ENCODE data around the gene DELE1.
"Not testable (repeated sequence)": the region's sequence is repeated elsewhere in the genome, so short reads cannot be mapped to it uniquely, and the experiment has no call there.

Gene DELE1

DNA sequence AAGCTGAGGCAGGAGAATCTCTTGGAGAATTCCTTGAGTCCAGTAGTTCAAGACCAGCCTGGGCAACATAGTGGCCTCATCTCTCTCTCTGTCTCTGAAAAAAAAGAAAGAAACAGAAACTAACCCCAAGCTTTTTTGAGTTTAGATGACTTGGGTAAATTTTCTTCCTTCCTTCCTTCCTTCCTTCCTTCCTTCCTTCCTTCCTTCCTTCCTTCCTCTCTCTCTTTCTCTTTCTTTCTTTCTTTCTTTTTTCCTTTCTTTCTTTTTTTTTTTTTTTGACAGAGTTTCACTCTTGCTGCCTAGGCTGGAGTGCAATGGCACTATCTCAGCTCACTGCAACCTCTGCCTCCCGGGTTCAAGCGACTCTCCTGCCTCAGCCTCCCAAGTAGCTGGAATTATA is 33.2 kb upstream of the DELE1 start:
- DNase-seq: not testable (repeated sequence)

DNA sequence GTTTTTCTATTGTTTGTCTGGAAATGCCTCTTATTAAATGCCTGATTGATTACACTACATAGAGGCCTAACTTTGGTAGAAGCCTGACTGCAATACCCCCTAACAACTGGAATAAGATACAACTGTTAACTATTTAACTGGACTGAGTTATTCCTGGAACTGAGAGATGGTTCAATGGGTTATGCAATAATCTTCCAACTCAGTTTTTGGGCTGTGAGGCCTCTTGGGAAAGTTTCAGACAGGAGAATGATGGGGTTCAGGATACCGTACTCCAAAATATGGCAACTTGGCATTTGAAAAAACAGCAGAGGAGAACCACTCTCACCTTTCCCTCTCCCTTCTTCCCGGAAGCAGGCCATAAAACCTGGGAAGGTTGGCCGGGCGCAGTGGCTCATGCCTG is 26.2 kb upstream of the DELE1 start:
- no peak for DNase-seq

DNA sequence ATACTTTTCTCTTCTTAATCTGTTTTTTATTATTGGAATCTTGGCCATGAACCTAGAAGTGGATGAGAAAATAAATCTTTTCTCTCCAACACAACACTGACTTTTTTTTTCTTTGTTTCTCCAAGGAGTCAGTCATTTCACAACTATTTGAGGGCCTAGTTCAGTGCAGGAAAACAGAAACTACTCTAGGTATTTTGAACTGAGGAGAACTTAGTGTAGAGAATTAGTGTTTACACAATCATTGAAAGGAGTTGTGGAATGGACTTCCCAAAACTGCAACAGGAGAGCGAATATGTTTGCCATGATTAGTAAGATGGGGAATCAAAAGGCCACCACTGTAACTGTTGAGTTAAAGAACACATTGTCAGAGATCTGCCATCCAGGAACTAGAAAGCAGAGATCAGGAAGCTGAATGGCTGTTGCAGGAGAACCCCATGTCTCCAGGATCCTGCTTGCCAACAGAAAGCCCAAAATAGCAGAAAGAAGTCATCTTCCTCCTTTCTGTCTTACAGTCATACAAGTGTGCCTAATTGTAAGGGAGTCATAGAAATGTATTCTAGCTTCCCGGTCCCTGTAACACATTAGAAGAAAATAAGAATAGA is 25.1 kb upstream of the DELE1 start:
- no peak for DNase-seq

DNA sequence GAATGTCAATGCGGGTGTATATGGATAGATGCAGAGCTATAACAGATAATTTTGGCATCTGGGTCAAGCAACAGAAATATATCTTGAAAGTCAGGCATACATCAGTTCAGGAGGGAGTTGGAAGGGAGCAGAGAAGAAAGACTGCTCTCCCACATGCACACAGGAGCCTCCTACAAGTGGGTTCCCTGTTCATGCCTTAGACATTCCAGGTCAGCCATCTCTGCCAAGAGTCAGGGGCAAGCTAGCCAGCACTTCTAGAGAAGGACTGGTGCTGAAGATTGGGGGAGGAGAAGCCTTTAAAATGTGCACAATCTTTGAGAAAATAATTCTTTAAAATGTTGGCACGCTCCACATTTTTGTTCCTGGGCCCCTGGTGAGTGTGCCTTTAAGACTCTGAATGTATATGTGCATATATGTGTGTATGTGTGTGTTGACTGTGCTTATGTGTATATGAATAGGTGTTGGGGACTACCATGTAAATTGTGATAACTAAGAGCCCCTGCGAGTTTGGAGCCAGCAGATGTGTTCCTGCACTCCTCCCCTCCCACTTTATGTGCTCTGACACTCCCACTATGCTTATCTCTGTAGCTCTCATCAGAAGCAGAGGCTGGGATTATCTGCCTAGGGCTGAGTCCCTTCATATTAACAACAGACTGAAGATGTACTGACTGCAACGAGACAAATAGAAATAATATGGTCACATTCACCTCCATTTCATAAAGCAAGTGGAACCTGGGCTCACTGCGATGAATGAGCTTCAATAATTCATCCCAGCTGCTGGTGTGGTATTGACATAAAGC is 21.5 kb upstream of the DELE1 start:
- DNase-seq: no peak

DNA sequence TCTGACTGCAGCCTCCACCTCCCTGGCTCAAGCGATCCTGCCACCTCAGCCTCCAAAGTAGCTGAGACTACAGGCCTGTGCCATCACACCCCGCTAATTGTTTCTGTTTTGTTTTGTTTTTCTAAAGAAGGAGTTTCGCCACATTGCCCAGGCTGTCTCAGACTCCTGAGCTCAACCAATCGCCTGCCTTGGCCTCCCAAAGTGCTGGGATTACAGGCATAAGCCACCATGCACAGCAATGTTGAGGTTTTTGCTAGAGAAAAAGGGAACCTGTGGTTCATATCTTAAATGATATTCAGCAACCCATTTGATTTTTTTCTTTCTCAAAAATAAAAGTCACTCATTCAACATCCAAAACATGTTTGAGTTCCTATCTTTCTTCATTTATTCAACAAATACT is 20.4 kb upstream of the DELE1 start:
- no peak for DNase-seq

DNA sequence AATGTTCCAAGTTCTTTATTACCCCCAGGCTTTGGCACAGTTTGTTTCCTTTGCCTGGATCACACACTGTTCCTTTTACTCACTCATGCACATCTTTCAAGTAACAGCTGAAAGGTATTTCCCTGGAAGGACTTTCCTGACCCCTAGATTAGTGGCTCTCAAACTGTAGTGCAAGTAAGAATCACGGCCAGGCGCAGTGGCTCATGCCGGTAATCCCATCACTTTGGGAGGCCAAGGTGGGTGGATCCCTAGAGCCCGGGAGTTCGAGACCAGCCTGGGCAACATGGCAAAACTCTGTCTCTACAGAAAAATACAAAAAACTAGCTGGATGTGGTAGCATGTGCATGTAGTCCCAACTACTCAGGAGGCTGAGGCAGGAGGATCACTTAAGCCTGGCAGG is 19.1 kb upstream of the DELE1 start:
- no peak for DNase-seq

DNA sequence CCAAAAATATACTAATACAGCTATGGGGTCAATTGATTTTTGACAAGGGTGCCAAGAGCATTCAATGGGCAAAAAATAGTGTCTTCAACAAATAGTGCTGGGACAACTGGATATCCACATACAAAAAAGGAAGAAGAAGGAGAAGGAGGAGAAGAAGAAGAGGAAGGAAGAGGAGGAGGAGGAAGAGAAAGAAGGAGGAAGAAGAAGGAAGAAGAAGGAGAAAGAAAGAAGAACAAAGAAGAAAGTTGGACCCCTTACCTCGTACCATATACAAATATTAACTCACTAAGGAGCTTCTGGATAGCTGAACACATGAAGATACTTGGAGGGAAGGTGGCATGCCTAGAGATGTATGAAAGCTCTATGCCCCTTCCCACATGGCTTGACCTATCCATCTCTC is 17.2 kb upstream of the DELE1 start:
- DNase-seq: no peak

DNA sequence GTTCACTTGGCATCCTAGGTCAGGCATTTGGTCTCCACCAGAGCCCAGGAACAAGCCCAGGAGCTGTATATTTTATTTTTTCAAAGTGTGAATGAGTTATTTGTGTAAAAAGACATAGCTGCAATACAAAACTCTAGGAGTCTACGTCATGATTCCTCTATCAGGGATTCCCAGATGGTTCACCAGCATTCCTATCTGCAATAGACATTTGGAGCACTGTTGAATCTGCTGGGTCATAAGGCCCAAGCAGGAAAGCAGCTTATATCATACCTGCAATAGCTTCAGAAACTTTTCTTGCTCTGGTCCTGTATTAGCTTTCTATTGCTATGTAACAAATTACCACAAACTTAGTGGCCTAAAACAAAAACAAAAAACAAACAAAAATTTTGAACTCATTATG is 16.7 kb upstream of the DELE1 start:
- no peak for DNase-seq

DNA sequence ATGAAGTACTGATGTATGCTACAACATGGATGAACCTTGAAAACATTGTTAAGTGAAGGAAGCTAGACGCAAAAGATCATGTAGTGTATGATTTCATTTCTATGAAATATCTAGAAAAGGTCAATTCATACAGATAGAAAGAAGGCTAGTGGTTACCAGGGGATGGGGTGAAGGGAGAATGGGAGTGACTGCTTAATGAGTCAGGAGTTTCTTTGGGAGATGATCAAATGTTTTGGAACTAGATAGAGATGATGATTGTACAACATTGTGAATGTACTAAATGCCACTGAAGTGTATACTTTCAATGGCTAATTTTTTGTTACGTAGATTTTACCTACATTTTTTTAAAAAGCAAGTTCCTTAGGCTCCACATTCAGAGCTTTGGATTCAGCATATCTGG is 14.9 kb upstream of the DELE1 start:
- no peak for DNase-seq

DNA sequence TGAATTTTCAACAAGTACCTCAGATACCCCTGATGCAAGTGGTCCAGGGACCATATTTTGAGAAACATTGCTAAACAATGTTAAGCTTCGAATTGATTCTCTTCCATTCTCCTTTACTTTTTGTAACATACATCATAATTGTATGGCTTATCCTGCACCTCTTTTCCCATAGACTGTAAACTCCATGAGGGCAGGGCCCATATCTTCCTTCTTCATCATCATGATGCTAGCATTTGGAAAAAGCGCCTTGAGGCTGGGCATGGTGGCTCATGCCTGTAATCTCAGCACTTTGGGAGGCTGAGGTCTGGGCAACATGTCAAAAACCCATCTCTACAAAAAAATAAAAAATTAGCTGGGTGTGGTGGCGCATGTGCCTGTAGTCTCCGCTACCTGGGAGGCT is 14.5 kb upstream of the DELE1 start:
- DNase-seq: no peak

DNA sequence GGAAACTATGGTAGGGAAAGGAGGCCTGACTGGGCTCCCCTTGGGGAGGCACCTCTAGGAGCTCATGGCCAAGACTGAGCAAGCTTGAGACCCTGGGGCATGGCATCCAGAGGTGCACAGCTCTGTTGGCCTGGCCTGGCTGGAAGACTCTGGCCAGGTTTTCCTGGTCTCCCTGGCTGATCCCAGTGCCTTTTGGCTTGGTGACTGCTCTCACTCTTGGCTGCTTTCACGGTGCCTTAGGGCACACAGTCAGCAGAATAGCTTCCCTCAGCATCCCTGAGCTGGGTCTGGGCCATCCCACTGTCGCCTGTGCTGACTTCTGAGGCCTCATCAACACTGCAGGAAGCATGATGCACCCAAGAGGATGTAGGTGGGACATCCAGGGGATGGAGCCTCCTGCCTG is 13.4 kb upstream of the DELE1 start:
- DNase-seq: no peak

DNA sequence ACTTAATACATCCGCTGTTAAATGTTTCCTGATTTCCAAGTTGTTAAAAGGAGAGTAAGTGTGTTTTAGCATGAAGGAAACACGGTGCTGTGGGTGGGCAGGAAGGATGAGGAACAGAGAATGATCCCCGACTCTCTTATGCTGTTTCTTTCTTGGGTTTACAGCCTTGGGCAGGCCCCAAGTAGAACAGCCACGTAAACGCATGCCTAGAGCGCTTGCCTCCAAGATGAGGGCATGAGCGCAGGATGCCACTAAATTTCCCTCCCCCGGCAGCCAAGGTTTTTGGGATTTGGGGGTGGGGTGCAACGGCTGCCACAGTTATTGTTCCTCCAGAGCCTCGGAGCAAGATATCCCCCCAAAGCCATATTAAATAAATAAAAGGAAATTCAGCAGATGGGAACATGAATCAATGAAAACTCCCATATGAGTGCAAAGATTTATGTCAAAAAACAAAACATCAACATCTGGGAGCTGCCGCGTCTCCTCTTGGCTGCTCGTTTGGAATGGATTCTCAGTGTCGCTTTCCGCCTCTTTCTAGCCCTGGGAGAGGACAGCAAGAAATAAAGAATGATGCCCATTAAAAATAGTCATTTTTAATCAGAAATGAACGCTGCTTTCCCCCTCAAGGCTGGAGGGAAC is 10.0 kb upstream of the DELE1 start:
- no peak for DNase-seq

DNA sequence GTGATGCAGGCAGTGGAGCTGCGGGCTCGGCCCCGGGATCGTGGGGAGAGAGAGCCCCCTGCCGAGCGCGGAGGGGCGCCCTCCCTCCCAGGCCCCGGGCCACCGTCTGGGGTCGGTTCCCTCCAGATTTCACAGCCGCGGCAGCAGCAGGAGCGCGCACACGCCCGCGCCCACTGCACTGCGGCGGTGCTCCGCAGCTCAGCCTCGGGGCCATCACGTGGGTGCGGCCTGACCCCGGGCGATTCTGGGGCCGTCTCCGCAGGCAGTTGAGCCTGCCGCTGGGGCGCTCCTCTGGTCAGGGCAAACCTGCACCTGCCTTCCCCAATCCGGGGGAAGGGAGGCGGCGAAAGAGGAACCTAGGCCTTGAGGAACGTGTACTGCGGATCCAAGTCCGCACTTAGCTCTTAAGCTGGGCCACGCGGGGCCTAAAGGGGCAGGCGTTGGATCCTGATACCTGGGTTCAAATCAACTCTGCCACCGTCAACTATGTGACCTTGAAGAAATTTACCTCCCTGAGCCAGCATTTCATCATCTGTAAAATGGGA is 9.4 kb upstream of the DELE1 start:
- DNase-seq: no peak

DNA sequence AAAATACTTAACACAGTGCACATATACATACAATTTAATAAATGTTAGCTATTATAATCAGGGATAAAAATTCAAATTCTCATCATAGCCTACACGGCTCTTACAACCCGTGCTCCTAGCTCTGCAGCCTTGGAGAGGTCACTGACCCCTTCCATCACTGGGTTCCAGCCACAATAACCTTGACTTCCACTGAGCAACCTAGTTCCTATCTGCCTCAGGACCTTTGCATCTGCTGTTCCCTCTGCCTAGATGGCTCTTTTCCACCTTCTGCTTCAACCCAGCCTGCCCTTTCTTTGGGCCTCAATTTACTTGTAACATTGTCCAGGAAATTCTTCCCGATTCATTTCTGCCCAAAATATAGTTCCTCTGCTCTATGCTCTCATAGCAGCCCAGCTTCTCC is 8.9 kb upstream of the DELE1 start:
- no peak for DNase-seq

DNA sequence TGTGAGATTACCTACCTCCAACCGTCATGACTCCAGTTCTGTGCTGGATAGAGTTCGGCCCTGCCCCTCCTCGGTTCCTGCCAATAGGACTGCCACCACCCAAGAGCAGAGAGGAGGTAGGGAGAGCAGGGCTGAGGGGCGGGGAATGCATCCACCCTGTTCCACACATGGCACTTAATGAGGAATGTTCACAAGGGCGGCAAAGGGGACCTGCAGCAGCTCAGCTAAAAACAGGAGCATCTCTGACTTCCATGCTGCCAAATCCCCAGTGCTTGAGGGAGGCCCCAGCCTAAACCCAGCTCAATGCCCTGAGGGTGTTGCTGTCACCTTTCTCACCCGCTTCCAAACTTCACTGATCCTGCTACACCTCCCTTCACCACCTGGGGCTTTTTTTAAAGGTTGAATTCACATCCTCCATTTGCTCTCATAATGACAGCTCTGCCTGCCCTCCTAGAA is 7.8 kb upstream of the DELE1 start:
- no peak for DNase-seq

DNA sequence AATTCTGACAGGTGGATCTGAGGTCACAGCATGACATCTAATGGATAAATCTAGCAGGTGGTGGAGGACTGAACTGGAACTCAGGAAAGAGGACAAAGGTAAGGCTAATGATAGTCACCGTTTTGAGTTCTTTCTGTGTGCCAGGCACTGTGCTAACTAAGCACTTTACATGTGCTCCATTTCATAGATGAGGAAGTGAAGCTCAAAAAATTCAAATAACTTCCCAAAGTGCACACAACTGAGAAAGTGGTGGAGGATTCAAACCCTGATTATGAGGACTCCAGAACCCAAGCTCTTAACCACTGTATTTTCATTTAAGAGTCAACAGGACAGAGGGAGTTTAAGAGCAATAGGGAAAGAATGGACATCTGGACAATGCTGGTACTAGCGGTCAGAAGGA is 7.1 kb upstream of the DELE1 start:
- no peak for DNase-seq

DNA sequence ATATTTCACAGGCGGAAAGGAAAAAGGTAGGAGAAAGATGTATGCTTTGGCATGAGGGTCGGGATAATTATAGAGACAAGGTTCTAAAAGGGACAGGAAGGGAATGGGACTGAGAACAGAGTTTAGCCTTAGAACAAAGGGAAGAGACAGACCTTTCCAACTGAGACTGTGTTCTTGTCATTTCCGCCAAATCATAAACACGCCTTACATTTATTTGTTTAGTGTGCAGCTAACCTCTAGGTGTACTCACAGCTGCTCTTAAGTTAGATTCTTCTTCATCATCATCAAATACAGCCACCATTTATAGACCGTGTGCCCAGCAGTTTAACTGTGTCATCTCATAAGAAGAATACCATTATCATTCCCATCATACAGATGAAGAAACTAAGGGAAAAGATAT is 5.9 kb upstream of the DELE1 start:
- DNase-seq: no peak

DNA sequence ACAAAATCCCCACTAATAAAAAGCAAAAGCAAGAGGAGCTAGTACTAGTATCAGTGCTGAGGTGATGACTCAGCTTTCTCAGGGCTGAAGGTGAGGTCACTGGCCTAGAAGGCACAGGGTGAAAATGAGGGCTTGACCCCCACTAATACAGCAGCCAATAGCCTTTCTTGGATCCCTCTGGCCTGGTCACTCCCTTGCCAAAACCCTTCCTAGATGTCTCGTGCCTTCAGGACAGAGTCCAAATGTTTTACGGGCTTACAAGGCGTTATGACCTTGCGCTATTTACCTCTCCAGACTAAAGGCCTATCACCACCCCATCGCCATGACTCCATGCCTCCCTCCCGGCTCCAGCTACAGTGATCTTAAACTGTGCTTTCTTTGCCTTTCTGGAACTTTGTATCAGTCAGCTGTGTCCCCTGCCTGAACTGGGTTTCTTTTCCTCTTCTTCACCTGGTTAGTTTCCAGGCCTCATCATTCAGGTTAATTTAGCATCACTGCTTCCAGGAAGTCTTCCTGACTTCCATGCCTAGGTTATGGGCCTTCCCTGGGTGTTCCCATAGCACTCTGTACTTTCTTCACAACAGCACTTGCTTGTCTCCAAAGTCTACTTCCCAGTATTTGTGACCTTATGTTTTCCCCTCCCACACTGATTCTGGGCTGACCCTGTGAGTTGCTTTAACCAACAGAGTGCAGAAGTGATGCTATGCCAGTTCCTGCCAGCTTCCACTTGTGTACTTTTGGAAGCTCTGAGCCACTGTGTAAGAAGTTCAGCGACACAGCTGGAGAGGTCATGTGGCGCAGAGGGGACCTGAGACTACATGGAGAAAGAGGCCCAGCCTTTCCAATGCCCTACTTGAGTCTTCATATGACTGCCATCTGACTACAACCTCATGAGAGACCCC is 4.2 kb upstream of the DELE1 start:
- no peak for DNase-seq

DNA sequence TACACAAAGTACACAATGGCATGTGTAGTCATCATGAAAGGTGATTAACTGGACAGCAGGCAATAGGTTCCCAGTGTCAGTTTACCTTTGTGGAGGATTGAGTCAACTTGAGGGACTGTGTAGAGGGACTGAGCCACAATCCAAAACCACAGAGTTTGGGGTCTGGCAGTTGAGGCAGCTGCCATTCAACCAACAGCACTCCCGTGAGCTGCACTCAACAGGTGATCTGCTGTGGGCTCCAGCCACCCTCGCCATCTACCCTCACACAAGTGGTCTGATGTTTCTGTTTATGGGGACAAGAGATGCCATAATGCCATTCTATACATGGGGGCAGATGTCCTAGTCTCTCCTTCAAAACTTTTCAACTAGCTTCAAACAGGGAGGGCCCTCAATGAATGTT is 2.9 kb upstream of the DELE1 start:
- DNase-seq: no peak

DNA sequence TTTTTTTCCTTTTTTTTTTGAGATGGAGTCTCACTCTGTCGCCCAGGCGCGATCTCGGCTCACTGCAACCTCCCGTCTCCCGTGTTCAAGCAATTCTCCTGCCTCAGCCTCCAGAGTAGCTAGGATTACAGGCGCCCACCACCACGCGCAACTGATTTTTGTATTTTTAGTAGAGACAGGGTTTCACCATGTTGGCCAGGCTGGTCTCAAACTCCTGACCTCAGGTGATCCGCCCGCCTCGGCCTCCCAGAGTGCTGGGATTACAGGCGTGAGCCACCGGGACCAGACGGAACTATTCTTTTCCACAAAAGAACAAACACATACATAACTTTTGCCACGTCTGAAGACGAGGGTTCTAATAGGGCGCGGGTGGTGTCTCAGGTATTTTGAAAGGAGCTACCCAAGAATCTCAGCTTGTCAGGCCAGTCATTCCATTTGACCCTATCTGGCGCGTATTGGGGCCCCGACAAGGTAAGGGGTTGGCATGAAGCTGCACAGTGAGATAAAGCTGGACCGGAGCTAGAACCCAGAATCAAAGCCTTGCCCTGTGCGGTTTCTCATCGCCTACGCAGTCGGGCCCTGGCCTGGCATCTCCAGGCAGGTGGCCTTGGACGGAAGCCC is 734 bp upstream of the DELE1 start:
- DNase-seq: not testable (repeated sequence)

DNA sequence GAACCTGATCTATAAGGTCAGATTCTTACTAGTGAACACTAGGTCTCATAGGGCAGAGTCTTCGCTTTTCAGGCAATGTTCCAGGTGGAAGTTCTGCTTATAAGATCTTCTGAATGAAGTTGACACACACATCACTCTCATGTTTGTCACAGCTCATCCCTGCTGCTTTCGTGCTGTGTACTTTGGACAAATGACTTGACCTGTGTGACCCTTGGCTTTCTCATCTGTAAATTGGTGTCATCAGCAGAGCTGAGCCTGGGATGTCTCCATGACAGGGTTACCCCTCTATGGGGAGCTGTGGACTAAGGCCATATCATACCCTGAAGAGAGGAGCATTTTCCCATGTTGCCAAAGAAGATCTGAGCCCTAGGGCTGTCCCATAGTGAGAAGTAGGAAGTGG is 2.8 kb downstream of the DELE1 start:
- DNase-seq: no peak

DNA sequence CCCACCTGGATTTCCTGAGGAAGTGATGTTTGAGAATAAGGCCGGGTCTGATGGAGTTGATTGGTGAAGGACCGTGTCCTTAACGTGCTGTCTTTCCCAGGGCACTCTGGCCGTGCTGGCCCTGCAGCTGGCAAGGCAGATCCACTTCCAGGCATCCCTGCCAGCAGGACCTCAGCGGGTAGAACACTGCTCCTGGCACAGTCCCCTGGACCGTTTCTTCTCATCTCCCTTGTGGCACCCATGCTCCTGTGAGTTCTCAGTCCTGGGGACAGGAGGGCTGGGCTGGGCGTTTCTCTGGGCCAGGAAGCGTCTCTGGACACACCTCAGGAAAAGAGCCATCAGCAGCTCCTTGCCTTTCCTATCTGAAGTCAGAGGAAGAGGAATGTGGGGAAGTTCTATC is 4.4 kb downstream of the DELE1 start:
- no peak for DNase-seq
